Measurements from ENCODE around the gene PDE4B. TPM values are rescaled to one million over a fixed set of nuclear protein-coding genes. Genes with fewer than 3 reads are reported as not detected.

The PDE4B gene
- polyA plus RNA-seq, 1 experiment: 20.6 TPM

DNA sequence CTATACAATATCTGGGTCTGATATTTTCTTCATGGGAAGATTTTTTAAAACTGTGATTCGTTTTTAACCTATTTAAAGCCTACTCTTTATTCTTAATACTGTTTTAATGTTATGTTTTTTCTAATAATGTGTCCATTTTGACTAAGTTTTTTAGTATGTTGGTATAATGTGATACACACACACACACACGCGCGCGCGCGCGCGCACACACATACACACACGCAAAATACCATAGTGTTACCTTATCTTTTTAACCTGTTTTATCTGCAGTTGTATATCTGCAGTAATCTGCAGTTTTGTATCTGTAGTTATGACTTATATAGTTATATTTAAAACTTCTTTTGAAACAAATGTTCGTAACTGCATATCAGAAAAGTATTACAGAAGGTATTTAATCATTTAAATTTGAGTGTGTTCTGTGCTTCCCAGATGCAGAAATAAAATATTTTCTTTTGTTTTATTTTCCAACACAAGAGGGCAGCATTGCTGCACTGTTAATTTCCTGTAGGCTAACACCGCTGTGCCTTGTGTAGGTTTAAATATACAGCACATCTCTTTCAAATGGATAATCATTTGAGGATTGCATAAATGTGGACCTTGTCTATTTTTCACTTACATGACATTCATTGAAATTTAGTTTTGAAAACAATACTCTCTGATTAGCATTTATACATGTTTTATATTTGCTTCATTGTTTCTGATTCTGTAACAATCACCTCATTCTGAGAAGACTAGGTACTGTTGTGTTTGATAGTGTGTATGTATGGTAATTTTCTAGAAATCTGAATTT, 166.1 kb downstream of the PDE4B start:
- Histone ChIP-seq H3K36me3 (ENCODE audit: control insufficient read depth, insufficient read depth, low read length) (no peaks in the 10 kb centered on the region), H3K27me3 (ENCODE audit: control insufficient read depth, insufficient read depth, low read length) (no peaks in the 10 kb centered on the region), H3K4me3 (ENCODE audit: low read depth, low read length) (no peak overlapping the region)
- ChIA-PET POLR2A (no interaction called here), CTCF (interaction anchor here (0.6 to 9.5 kb wide), 10 partner anchors 9 to 487 kb away, joined by 3 to 140 read pairs (median 6); no protein-coding TSS in a partner anchor)
- DNase-seq (ENCODE audit: low read depth): no peak
- TF ChIP-seq, protein P1, sequence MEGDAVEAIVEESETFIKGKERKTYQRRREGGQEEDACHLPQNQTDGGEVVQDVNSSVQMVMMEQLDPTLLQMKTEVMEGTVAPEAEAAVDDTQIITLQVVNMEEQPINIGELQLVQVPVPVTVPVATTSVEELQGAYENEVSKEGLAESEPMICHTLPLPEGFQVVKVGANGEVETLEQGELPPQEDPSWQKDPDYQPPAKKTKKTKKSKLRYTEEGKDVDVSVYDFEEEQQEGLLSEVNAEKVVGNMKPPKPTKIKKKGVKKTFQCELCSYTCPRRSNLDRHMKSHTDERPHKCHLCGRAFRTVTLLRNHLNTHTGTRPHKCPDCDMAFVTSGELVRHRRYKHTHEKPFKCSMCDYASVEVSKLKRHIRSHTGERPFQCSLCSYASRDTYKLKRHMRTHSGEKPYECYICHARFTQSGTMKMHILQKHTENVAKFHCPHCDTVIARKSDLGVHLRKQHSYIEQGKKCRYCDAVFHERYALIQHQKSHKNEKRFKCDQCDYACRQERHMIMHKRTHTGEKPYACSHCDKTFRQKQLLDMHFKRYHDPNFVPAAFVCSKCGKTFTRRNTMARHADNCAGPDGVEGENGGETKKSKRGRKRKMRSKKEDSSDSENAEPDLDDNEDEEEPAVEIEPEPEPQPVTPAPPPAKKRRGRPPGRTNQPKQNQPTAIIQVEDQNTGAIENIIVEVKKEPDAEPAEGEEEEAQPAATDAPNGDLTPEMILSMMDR (IDR thresholded peaks at IDR 0.05; ENCODE audit: insufficient read depth, low read depth, low read length): peak; percentile 51

DNA sequence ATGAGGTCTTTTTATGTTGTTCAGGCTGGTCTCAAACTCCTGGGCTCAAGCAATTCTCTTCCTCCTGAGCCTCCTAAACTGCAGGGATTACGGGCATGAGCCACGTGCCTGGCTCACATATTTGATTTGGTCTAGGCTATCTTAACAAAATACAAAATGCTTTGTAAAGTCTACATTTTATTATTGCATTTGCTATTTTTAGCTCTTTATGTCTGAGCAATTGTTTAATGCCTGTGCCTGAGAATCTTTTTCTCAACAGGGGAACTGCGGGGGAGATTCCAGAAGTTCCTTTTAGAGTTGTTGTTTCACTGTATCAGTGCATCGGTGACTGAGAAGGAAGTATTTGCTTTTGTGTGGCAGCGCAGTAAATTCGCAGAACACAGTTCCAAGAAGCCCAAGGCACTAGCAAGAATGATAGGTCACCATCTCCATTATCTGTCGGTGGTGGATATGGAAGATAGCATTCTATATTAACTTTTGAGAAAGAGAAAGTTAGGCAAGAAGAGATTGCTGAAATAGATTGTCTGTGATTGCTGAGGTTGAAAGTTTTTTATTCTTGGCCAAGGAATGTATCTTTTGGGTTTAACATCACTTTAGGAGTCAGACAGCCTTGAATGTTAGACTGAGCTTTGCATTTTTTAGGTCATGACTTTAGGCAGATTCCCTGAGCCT, 167.3 kb downstream of the PDE4B start:
- CTCF ChIA-PET: interaction anchor here (0.6 to 9.5 kb wide), 8 partner anchors 8 to 486 kb away, joined by 3 to 140 read pairs (median 4); no protein-coding TSS in a partner anchor
- H3K27me3 ChIP-seq (ENCODE audit: control insufficient read depth, insufficient read depth, low read length): no peaks in the 10 kb centered on the region
- POLR2A ChIA-PET: no interaction called here
- H3K36me3 ChIP-seq (ENCODE audit: control insufficient read depth, insufficient read depth, low read length): no peaks in the 10 kb centered on the region
- TF ChIP-seq, protein P1 (IDR thresholded peaks at IDR 0.05; ENCODE audit: insufficient read depth, low read depth, low read length): no peak
- no peak for DNase-seq (ENCODE audit: low read depth)
- H3K4me3 ChIP-seq (ENCODE audit: low read depth, low read length): no peak overlapping the region

DNA sequence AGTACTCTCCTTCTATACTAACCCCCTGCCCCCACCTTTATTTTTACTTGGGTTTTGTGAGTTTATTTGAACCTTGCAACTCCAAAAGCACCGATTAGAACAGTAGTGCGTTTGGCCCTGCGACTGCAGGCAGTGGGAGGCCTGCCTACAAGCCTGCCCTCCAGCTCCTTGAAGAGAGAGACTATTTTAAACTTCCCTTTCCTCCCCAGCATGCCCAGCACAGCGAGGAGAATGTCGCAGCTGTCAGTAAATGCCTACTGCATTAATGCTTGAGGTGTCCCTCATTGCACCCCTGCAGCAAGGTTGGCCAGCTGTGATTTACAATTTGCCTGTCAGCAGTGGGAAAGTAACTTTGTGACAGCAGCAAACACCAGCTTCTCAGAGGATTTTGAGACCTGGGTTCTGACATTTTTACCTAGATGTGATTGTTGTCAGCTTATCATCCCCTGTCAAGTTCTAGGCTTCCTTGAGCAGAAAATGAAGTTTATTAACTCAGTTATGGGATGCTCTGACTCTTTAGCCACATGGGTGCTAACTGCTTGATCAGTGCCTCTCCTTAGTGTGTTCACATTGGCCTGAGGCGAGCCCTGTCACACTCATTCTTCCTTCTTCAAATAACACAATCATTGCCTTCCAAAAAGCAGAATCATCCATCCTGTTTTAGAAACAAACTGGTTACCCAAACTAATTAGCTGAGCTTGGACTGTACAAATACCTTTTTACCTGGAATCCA, 170.6 kb downstream of the PDE4B start:
- no peaks in the 10 kb centered on the region for H3K36me3 ChIP-seq (ENCODE audit: control insufficient read depth, insufficient read depth, low read length)
- no peaks in the 10 kb centered on the region for H3K27me3 ChIP-seq (ENCODE audit: control insufficient read depth, insufficient read depth, low read length)
- TF ChIP-seq, protein P1 (IDR thresholded peaks at IDR 0.05; ENCODE audit: insufficient read depth, low read depth, low read length): no peak
- H3K4me3 ChIP-seq (ENCODE audit: low read depth, low read length): no peak overlapping the region
- no peak for DNase-seq (ENCODE audit: low read depth)
- ChIA-PET POLR2A (no interaction called here), CTCF (interaction anchor here (0.9 to 9.5 kb wide), 5 partner anchors 10 to 487 kb away, joined by 3 to 140 read pairs (median 4); no protein-coding TSS in a partner anchor)

DNA sequence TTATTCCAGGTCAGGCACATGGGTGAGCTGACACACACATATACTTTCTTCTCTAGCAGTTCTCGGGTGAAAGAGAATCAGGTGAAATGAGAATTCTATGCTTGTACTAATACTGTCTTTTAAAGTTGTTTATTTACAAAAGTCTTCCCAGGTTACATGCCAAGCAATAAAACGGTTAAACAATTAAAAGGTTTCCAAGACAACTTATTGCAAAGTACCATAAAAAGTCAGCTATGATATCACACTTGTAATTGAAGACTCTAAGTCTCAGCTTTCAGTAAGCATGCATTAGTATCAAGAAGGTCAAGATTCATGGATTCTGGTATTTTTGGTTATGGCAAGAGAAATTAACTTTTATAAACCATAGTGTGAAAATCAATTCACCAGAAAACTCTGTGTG, 171.4 kb downstream of the PDE4B start:
- ChIA-PET POLR2A (no interaction called here), CTCF (interaction anchor here (9.5 kb wide), 1 partner anchor 276 kb away, joined by 140 read pairs; no protein-coding TSS in a partner anchor)

More for the DNA sequence above, 171.4 kb downstream of the PDE4B start:
- no peak for DNase-seq (ENCODE audit: low read depth)
- Histone ChIP-seq H3K36me3 (ENCODE audit: control insufficient read depth, insufficient read depth, low read length) (no peaks in the 10 kb centered on the region), H3K4me3 (ENCODE audit: low read depth, low read length) (no peak overlapping the region), H3K27me3 (ENCODE audit: control insufficient read depth, insufficient read depth, low read length) (no peaks in the 10 kb centered on the region)
- TF ChIP-seq, protein P1 (IDR thresholded peaks at IDR 0.05; ENCODE audit: insufficient read depth, low read depth, low read length): no peak
